Measurements from ENCODE around the gene ARAP1.

Gene ARAP1

DNA sequence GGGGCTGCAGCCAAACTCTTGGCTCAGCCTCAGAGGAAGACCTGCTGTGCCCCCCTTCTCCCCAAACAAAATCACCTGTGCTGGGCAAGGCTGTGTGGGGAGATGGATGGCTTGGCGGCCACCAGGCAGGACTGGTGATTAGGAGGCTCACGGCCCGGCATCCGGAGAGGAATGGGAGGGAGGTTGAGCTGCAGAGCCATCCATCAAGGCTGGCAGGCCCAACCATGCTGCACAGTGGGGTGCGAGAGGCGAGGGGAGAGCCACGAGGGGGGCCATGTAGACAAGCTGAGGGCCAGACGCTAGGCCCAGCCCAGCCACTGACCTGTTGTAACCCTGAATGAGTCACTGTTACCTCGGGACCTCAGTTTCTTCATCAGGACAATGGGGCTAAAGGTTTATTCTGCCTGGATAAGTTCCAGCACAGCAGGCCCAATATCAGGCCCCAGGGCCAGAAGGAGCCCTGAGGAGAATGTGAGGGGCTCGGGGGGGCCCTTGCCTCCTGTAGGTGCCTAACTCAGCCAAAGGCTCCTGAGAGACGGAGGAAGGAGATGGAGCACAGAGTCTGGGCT, 96.2 kb downstream of the ARAP1 start:
- Histone ChIP-seq H3K9me2 (replicated peaks; ENCODE audit: low read depth, low read length) (no peaks in the 10 kb centered on the region), H3K4me1 (ENCODE audit: insufficient read depth, low read length, poor library complexity, severe bottlenecking) (no peaks in the 10 kb centered on the region), H2AFZ (ENCODE audit: low read length) (no peak overlapping the region), H3K4me2 (ENCODE audit: low read depth, low read length, poor library complexity, severe bottlenecking) (no peak overlapping the region), H3K79me2 (ENCODE audit: insufficient read depth, low read length) (no peaks in the 10 kb centered on the region), H3K4me3 (ENCODE audit: low read length, poor library complexity, severe bottlenecking) (no peak overlapping the region), H3K9me3 (ENCODE audit: insufficient read depth, low read depth, low read length) (no peaks in the 10 kb centered on the region), H3K9ac (ENCODE audit: low read depth, low read length, poor library complexity, severe bottlenecking) (no peak overlapping the region), H3F3A (ENCODE audit: low read depth) (no peaks in the 10 kb centered on the region), H3K36me3 (ENCODE audit: insufficient read depth, low read length) (no peaks in the 10 kb centered on the region), H4K20me1 (ENCODE audit: insufficient read depth, low read length, poor library complexity, severe bottlenecking) (no peaks in the 10 kb centered on the region), H3K27me3 (ENCODE audit: insufficient read depth, low read length, poor library complexity, severe bottlenecking) (no peaks in the 10 kb centered on the region)
- TF ChIP-seq, protein P1, sequence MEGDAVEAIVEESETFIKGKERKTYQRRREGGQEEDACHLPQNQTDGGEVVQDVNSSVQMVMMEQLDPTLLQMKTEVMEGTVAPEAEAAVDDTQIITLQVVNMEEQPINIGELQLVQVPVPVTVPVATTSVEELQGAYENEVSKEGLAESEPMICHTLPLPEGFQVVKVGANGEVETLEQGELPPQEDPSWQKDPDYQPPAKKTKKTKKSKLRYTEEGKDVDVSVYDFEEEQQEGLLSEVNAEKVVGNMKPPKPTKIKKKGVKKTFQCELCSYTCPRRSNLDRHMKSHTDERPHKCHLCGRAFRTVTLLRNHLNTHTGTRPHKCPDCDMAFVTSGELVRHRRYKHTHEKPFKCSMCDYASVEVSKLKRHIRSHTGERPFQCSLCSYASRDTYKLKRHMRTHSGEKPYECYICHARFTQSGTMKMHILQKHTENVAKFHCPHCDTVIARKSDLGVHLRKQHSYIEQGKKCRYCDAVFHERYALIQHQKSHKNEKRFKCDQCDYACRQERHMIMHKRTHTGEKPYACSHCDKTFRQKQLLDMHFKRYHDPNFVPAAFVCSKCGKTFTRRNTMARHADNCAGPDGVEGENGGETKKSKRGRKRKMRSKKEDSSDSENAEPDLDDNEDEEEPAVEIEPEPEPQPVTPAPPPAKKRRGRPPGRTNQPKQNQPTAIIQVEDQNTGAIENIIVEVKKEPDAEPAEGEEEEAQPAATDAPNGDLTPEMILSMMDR (conservative IDR thresholded peaks at IDR 0.05; ENCODE audit: low read length): no peak
- no peak for TF ChIP-seq EZH2phosphoT487 (IDR thresholded peaks at IDR 0.05; ENCODE audit: borderline replicate concordance)

DNA sequence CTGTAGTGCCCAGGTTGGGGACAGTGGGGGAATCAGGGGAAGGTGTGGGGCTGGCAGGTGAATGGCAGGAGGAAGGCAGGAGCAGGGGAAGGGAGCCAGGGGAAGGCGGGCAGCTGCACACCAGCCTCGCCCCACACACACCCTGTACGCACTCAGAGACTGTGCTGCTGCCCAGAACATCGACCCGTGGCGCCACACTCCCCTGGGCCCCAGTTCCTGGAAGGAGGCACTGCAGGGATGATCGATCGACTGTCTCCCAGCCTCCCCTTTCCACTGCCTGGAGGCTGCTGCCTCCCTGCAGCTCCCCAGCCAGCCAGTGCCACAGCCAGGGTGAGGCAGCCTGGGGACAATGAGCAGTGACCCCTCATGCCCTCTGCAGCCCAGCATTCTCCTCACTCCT, 97.2 kb downstream of the ARAP1 start:
- Histone ChIP-seq H3K4me1 (ENCODE audit: insufficient read depth, low read length, poor library complexity, severe bottlenecking) (no peaks in the 10 kb centered on the region), H3K9me3 (ENCODE audit: insufficient read depth, low read depth, low read length) (no peaks in the 10 kb centered on the region), H4K20me1 (ENCODE audit: insufficient read depth, low read length, poor library complexity, severe bottlenecking) (no peaks in the 10 kb centered on the region), H3K4me3 (ENCODE audit: low read length, poor library complexity, severe bottlenecking) (no peak overlapping the region), H3K27me3 (ENCODE audit: insufficient read depth, low read length, poor library complexity, severe bottlenecking) (no peaks in the 10 kb centered on the region), H3K36me3 (ENCODE audit: insufficient read depth, low read length) (no peaks in the 10 kb centered on the region), H3K4me2 (ENCODE audit: low read depth, low read length, poor library complexity, severe bottlenecking) (no peak overlapping the region), H3K79me2 (ENCODE audit: insufficient read depth, low read length) (no peaks in the 10 kb centered on the region), H3K9ac (ENCODE audit: low read depth, low read length, poor library complexity, severe bottlenecking) (no peak overlapping the region), H3F3A (ENCODE audit: low read depth) (no peaks in the 10 kb centered on the region), H2AFZ (ENCODE audit: low read length) (no peak overlapping the region), H3K9me2 (replicated peaks; ENCODE audit: low read depth, low read length) (no peaks in the 10 kb centered on the region)
- no peak for TF ChIP-seq EZH2phosphoT487 (IDR thresholded peaks at IDR 0.05; ENCODE audit: borderline replicate concordance)
- TF ChIP-seq, protein P1 (conservative IDR thresholded peaks at IDR 0.05; ENCODE audit: low read length): no peak

DNA sequence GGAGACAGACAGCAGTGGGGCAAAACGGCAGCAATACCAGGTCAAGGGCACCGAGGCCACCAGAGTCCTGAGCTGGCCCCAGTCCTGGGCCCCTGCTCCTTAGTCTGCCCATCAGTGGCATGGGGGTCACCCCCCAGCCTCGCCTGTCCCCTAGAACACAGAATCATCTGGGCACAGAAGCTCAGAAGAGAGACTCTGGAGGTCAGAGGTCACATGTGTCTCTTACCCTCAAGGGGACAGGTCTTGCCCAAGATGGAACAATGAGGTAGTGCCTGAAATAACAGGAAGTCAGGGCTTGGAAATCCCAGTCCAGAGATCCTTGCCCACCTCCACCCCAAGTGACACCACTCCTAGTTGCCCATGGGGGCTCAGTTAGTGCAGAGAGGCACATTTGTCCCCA, 98.6 kb downstream of the ARAP1 start:
- Histone ChIP-seq H3K9me2 (replicated peaks; ENCODE audit: low read depth, low read length) (no peaks in the 10 kb centered on the region), H3K27me3 (ENCODE audit: insufficient read depth, low read length, poor library complexity, severe bottlenecking) (no peaks in the 10 kb centered on the region), H3K79me2 (ENCODE audit: insufficient read depth, low read length) (no peaks in the 10 kb centered on the region), H3K4me1 (ENCODE audit: insufficient read depth, low read length, poor library complexity, severe bottlenecking) (no peaks in the 10 kb centered on the region), H3F3A (ENCODE audit: low read depth) (no peaks in the 10 kb centered on the region), H3K9me3 (ENCODE audit: insufficient read depth, low read depth, low read length) (no peaks in the 10 kb centered on the region), H3K4me3 (ENCODE audit: low read length, poor library complexity, severe bottlenecking) (no peak overlapping the region), H3K4me2 (ENCODE audit: low read depth, low read length, poor library complexity, severe bottlenecking) (no peak overlapping the region), H3K36me3 (ENCODE audit: insufficient read depth, low read length) (no peaks in the 10 kb centered on the region), H2AFZ (ENCODE audit: low read length) (no peak overlapping the region), H3K9ac (ENCODE audit: low read depth, low read length, poor library complexity, severe bottlenecking) (no peak overlapping the region), H4K20me1 (ENCODE audit: insufficient read depth, low read length, poor library complexity, severe bottlenecking) (no peaks in the 10 kb centered on the region)
- TF ChIP-seq, protein P1 (conservative IDR thresholded peaks at IDR 0.05; ENCODE audit: low read length): no peak

Data from Loucy (cell line).